Measurements from ENCODE around the gene ADAMTS10.
"Not testable (repeated sequence)": the region's sequence is repeated elsewhere in the genome, so short reads cannot be mapped to it uniquely, and the experiment has no call there.

The ADAMTS10 gene

GRCh38 chr19:8638078-8638619 lies 27.6 kb upstream of the ADAMTS10 start:
- no peak for TF ChIP-seq CTCF (IDR thresholded peaks at IDR 0.05; ENCODE audit: low read depth, low read length, missing control alignments)
- H3K4me3 ChIP-seq (ENCODE audit: low read depth, low read length): no peak overlapping the region
- DNase-seq (ENCODE audit: low read depth): peak; percentile 92
- in situ Hi-C loops (cut with HindIII; ENCODE audit: low sequenced_read_pairs): no loop called here

GRCh38 chr19:8637070-8637469 lies 26.6 kb upstream of the ADAMTS10 start:
- DNase-seq (ENCODE audit: low read depth); H3K4me3 ChIP-seq (ENCODE audit: low read depth, low read length); in situ Hi-C loops (cut with HindIII; ENCODE audit: low sequenced_read_pairs): not testable (repeated sequence)

- TF ChIP-seq CTCF (IDR thresholded peaks at IDR 0.05; ENCODE audit: low read depth, low read length, missing control alignments): no peak
Observed at GRCh38 chr19:8635422-8635821, 24.9 kb upstream of the ADAMTS10 start.

GRCh38 chr19:8631425-8631819 lies 20.9 kb upstream of the ADAMTS10 start:
- no peak overlapping the region for H3K4me3 ChIP-seq (ENCODE audit: low read depth, low read length)
- in situ Hi-C loops (cut with HindIII; ENCODE audit: low sequenced_read_pairs): no loop called here
- peak; percentile 92 for DNase-seq (ENCODE audit: low read depth)
- no peak for TF ChIP-seq CTCF (IDR thresholded peaks at IDR 0.05; ENCODE audit: low read depth, low read length, missing control alignments)

More at GRCh38 chr19:8635422-8635821, 24.9 kb upstream of the ADAMTS10 start:
- H3K4me3 ChIP-seq (ENCODE audit: low read depth, low read length): no peak overlapping the region
- no peak for DNase-seq (ENCODE audit: low read depth)
- in situ Hi-C loops (cut with HindIII; ENCODE audit: low sequenced_read_pairs): no loop called here

- in situ Hi-C loops (cut with HindIII; ENCODE audit: low sequenced_read_pairs): no loop called here
- no peak for DNase-seq (ENCODE audit: low read depth)
- no peak overlapping the region for H3K4me3 ChIP-seq (ENCODE audit: low read depth, low read length)
Observed at GRCh38 chr19:8630796-8631424, 20.4 kb upstream of the ADAMTS10 start.

GRCh38 chr19:8629996-8630683 lies 19.6 kb upstream of the ADAMTS10 start, which contains the start of gene NFILZ:
Gene NFILZ (plus strand): TSS chr19:8630633. CDS start chr19:8676766, 46,133 bp downstream.
- in situ Hi-C loops (cut with HindIII; ENCODE audit: low sequenced_read_pairs): no loop called here
- TF ChIP-seq CTCF (IDR thresholded peaks at IDR 0.05; ENCODE audit: low read depth, low read length, missing control alignments): no peak

More at GRCh38 chr19:8630796-8631424, 20.4 kb upstream of the ADAMTS10 start:
- TF ChIP-seq CTCF (IDR thresholded peaks at IDR 0.05; ENCODE audit: low read depth, low read length, missing control alignments): no peak

GRCh38 chr19:8629184-8629583 lies 18.7 kb upstream of the ADAMTS10 start:
- in situ Hi-C loops (cut with HindIII; ENCODE audit: low sequenced_read_pairs): no loop called here

More at GRCh38 chr19:8629996-8630683, 19.6 kb upstream of the ADAMTS10 start, which contains the start of gene NFILZ:
- no peak for DNase-seq (ENCODE audit: low read depth)
- H3K4me3 ChIP-seq (ENCODE audit: low read depth, low read length): no peak within 1 kb of the TSS

More at GRCh38 chr19:8629184-8629583, 18.7 kb upstream of the ADAMTS10 start:
- DNase-seq (ENCODE audit: low read depth): no peak
- H3K4me3 ChIP-seq (ENCODE audit: low read depth, low read length): no peak overlapping the region
- TF ChIP-seq CTCF (IDR thresholded peaks at IDR 0.05; ENCODE audit: low read depth, low read length, missing control alignments): no peak

Measured in astrocyte of the cerebellum (primary cell).